Left lung (tissue), 10 donors: Measurements from ENCODE around the gene ATP11C. TPM values are rescaled to one million over a fixed set of nuclear protein-coding genes. Genes with fewer than 3 reads are reported as not detected.
"Not testable (repeated sequence)": the region's sequence is repeated elsewhere in the genome, so short reads cannot be mapped to it uniquely, and the experiment has no call there.

ENCODE experiments used
- ATAC-seq: fragments of 200-7000 bp; cut with Tn5 transposase; one replicate; pipeline ENCODE4 v1.9.1; 2020; ENCODE audit warnings: moderate library complexity
- DNase-seq, 4 donors: peaks; one replicate each; pipeline ENCODE4 v3.0.0-alpha.2; 2013 to 2020
- H3K27ac ChIP-seq, 2 donors: fragments of 200-600 bp; sonication (generic) in 1 of 2; one replicate each; pipeline versions ENCODE4 v1.5.0 to v1.8.0; 2020 to 2021
- H3K27me3 ChIP-seq, 2 donors: fragments of 200-600 bp; sonication (generic) in 1 of 2; one replicate each; pipeline versions ENCODE4 v1.5.0 to v1.8.0; 2020 to 2021
- H3K36me3 ChIP-seq, 2 donors: fragments of 200-600 bp; sonication (generic) in 1 of 2; one replicate each; pipeline versions ENCODE4 v1.5.0 to v1.8.0; 2020 to 2021
- H3K4me1 ChIP-seq, 2 donors: fragments of 200-600 bp; one replicate each; pipeline ENCODE4 v1.8.0; 2021
- H3K4me3 ChIP-seq, 2 donors: fragments of 200-600 bp; sonication (generic) in 1 of 2; one replicate each; pipeline versions ENCODE4 v1.5.0 to v1.8.0; 2020 to 2021; ENCODE audit warnings: mild to moderate bottlenecking in 1 of 2
- H3K9me3 ChIP-seq, 2 donors: fragments of 200-600 bp; sonication (generic) in 1 of 2; one replicate each; pipeline versions ENCODE4 v1.5.0 to v1.8.0; 2020 to 2021
- CTCF ChIP-seq, 2 donors: fragments of 200-600 bp; sonication (generic) in 1 of 2; IDR thresholded peaks; one replicate each; pipeline versions ENCODE4 v1.5.0 to v1.8.0; 2021; ENCODE audit warnings: antibody characterized with exemption in 2 of 2
- intact Hi-C, 2 donors: fragments of 100-400 bp; cut with DNase I; formaldehyde crosslinking; loops; one replicate each; pipeline versions ENCODE4 v1.11.2 to v1.14.2; 2022
- polyA plus RNA-seq, 6 donors: library from polyadenylated mRNA; unstranded; fragments of 120-200 nt; gene quantifications; one replicate each; pipeline ENCODE4 v1.2.1, GENCODE V29; 2013; ENCODE audit not compliant: insufficient read length in 6 of 6
- total RNA-seq, 2 donors: library from RNA; stranded (reverse); fragmentation: NEBNext Ultra II Directional; extraction: Animal tissue kit (Norgen Biotek cat#: 25700); gene quantifications; one replicate each; pipeline ENCODE4 v1.2.1, GENCODE V29; 2021
- donor health status: DM: no; HTN: yes; CAD: no.
- donor health status: DM: no; HTN: no; CAD: no.

Gene ATP11C
- total and polyA plus RNA-seq, 8 donors: 11.1 to 24.7 (median 23.1) TPM

GRCh38 chrX:139971394-139971749 is 38.5 kb upstream of the ATP11C start:
- TF ChIP-seq CTCF (IDR thresholded peaks at IDR 0.05): no peak
- no peak for ATAC-seq

GRCh38 chrX:139969286-139969685 is 36.4 kb upstream of the ATP11C start:
- Histone ChIP-seq H3K27me3 (peaks cover 0 to 11% of the 10 kb centered on the region in 2 donors), H3K4me1 (no peaks in the 10 kb centered on the region), H3K36me3 (no peaks in the 10 kb centered on the region), H3K9me3 (no peaks in the 10 kb centered on the region), H3K4me3 (no peak overlapping the region), H3K27ac (no peak overlapping the region)
- intact Hi-C loops: no loop called here
- ATAC-seq: no peak
- TF ChIP-seq CTCF (IDR thresholded peaks at IDR 0.05): no peak
- DNase-seq: no peak

More at GRCh38 chrX:139971394-139971749, 38.5 kb upstream of the ATP11C start:
- no peaks in the 10 kb centered on the region for H3K9me3 ChIP-seq
- DNase-seq: no peak
- no peak overlapping the region for H3K27ac ChIP-seq
- intact Hi-C loops: no loop called here
- no peak overlapping the region for H3K4me3 ChIP-seq
- peaks cover 0 to 11% of the 10 kb centered on the region in 2 donors for H3K27me3 ChIP-seq
- H3K4me1 ChIP-seq: no peaks in the 10 kb centered on the region
- H3K36me3 ChIP-seq: no peaks in the 10 kb centered on the region

GRCh38 chrX:139967750-139968149 is 34.9 kb upstream of the ATP11C start:
- DNase-seq (no peak), ATAC-seq (no peak)
- no peak overlapping the region for H3K27ac ChIP-seq
- TF ChIP-seq CTCF (IDR thresholded peaks at IDR 0.05): no peak
- intact Hi-C loops: no loop called here
- H3K9me3 ChIP-seq: no peaks in the 10 kb centered on the region
- H3K4me1 ChIP-seq: no peaks in the 10 kb centered on the region
- H3K36me3 ChIP-seq: no peaks in the 10 kb centered on the region
- H3K27me3 ChIP-seq: peaks cover 0 to 11% of the 10 kb centered on the region in 2 donors
- no peak overlapping the region for H3K4me3 ChIP-seq

- H3K36me3 ChIP-seq: no peaks in the 10 kb centered on the region
- no peaks in the 10 kb centered on the region for H3K4me1 ChIP-seq
- intact Hi-C loops: no loop called here
- ATAC-seq (no peak), DNase-seq (no peak)
- H3K27me3 ChIP-seq: peaks cover 0 to 11% of the 10 kb centered on the region in 2 donors
- H3K4me3 ChIP-seq: no peak overlapping the region
- no peaks in the 10 kb centered on the region for H3K9me3 ChIP-seq
- no peak overlapping the region for H3K27ac ChIP-seq
- no peak for TF ChIP-seq CTCF (IDR thresholded peaks at IDR 0.05)
Measured at GRCh38 chrX:139967300-139967699, 34.4 kb upstream of the ATP11C start.

- H3K27ac ChIP-seq, H3K4me3 ChIP-seq, H3K9me3 ChIP-seq, DNase-seq, H3K27me3 ChIP-seq, intact Hi-C loops, ATAC-seq, H3K36me3 ChIP-seq, H3K4me1 ChIP-seq: not testable (repeated sequence)
Measured at GRCh38 chrX:139966159-139966558, 33.3 kb upstream of the ATP11C start.

- ATAC-seq (no peak), DNase-seq (no peak)
- no peaks in the 10 kb centered on the region for H3K36me3 ChIP-seq
- H3K4me3 ChIP-seq: no peak within 1 kb of the TSS
- no peaks in the 10 kb centered on the region for H3K4me1 ChIP-seq
- no peaks in the 10 kb centered on the region for H3K9me3 ChIP-seq
- intact Hi-C loops: no loop called here
- no peaks in the 10 kb centered on the region for H3K27me3 ChIP-seq
- TF ChIP-seq CTCF (IDR thresholded peaks at IDR 0.05): no peak
- no peak within 1 kb of the TSS for H3K27ac ChIP-seq
Measured at GRCh38 chrX:139965421-139965820, 32.6 kb upstream of the ATP11C start, which contains the start of gene CXorf66. Gene CXorf66 (minus strand): TSS chrX:139965521. CDS start chrX:139965496, 25 bp downstream.

- H3K4me3 ChIP-seq, DNase-seq, H3K27me3 ChIP-seq, ATAC-seq, intact Hi-C loops, H3K9me3 ChIP-seq, H3K36me3 ChIP-seq, H3K4me1 ChIP-seq, H3K27ac ChIP-seq: not testable (repeated sequence)
Measured at GRCh38 chrX:139961091-139961490, 28.2 kb upstream of the ATP11C start.
